Measurements from ENCODE around the gene TUBB3. TPM values are rescaled to one million over a fixed set of nuclear protein-coding genes. Genes with fewer than 3 reads are reported as not detected.

The TUBB3 gene
- total RNA-seq, 1 experiment from 2014 or later, result 164 TPM

DNA sequence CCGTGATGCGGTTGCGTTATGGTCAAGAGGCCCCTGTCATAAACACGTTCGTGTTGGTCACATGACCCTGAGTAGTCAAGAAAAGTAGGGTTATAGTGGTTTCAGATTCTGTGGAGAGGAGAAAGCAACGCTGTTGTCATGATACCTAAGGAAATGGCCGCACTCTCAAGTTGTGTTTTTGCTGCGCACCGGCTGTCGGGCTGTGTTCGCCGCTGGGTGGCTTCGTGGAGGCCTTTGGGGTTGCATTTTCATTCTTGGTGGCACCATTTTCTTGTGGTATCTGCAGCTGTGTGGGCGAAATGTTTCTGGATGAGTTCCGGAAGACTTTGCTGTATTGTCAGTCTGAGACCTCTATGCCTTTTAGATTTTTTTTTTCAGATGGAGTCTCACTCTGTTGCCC is 60.4 kb downstream of the TUBB3 start:
- Histone ChIP-seq H2AK5ac (ENCODE audit: insufficient read length, low read length) (no peak overlapping the region), H3K79me2 (ENCODE audit: insufficient read depth, low read length) (no peaks in the 10 kb centered on the region), H3K4me1 (ENCODE audit: insufficient read depth, low read length) (no peaks in the 10 kb centered on the region), H3K4me2 (ENCODE audit: insufficient read depth, insufficient read length, low read length) (no peak overlapping the region), H3K9me3 (ENCODE audit: control insufficient read depth, low read depth, low read length) (no peaks in the 10 kb centered on the region), H2BK12ac (ENCODE audit: insufficient read length, low read depth, low read length) (no peak overlapping the region), H4K8ac (replicated peaks; ENCODE audit: insufficient read length, low read depth, low read length) (no peak overlapping the region), H4K20me1 (ENCODE audit: control insufficient read depth, insufficient read depth, insufficient read length) (no peaks in the 10 kb centered on the region), H3K27ac (ENCODE audit: insufficient read length, low read depth, low read length) (no peak overlapping the region), H4K91ac (ENCODE audit: insufficient read length, low read depth, low read length) (no peak overlapping the region), H4K5ac (ENCODE audit: insufficient read length, low read depth, low read length) (no peak overlapping the region), H2AFZ (ENCODE audit: low read length) (no peak overlapping the region), H3K4ac (ENCODE audit: low read depth, low read length) (no peak overlapping the region), H2BK15ac (ENCODE audit: low read depth, low read length) (no peak overlapping the region), H3T11ph (ENCODE audit: low read length) (no peak overlapping the region), H2BK20ac (ENCODE audit: low read depth, low read length, poor library complexity, severe bottlenecking) (no peak overlapping the region), H3K27me3 (ENCODE audit: insufficient read depth, low read length) (no peaks in the 10 kb centered on the region), H3K23me2 (ENCODE audit: insufficient read length, low read depth, low read length, poor library complexity, severe bottlenecking) (no peaks in the 10 kb centered on the region), H3K14ac (ENCODE audit: insufficient read depth, low read length) (no peak overlapping the region), H2BK5ac (ENCODE audit: insufficient read length, low read length) (no peak overlapping the region), H3K56ac (ENCODE audit: insufficient read length, low read depth, low read length) (no peak overlapping the region), H2BK120ac (ENCODE audit: low read depth, low read length, poor library complexity, severe bottlenecking) (no peak overlapping the region), H3K9ac (ENCODE audit: extremely low read depth, insufficient read length, low read length) (no peak overlapping the region), H3K23ac (ENCODE audit: insufficient read length, low read depth, low read length) (no peak overlapping the region), H3K79me1 (ENCODE audit: insufficient read depth, low read depth, low read length, poor library complexity, severe bottlenecking) (no peaks in the 10 kb centered on the region), H3K18ac (ENCODE audit: insufficient read length, low read depth, low read length) (no peak overlapping the region)
- H3K9me3 Mint-ChIP-seq, result no peaks in the 10 kb centered on the region
- WGBS (ENCODE audit: extremely low coverage, insufficient read length, low lambda C conversion rate), result no CpG with 5 or more reads among the region's 15 CpGs
- H3K36me3 Mint-ChIP-seq (ENCODE audit: insufficient read depth in 1 of 3, low read depth in 3 of 3), result peaks cover 30 to 83% (median 73%) of the 10 kb centered on the region in 3 experiments; a peak in 6 of 7 replicates
- H3K4me1 Mint-ChIP-seq, result no peaks in the 10 kb centered on the region
- H3K27ac Mint-ChIP-seq, result no peak overlapping the region
- DNase-seq, result no peak
- no peak for TF ChIP-seq CTCF (conservative IDR thresholded peaks at IDR 0.05)
- no peaks in the 10 kb centered on the region for H3K27me3 Mint-ChIP-seq (ENCODE audit: low read depth)
- no peak overlapping the region for H3K4me3 Mint-ChIP-seq
